Spleen (tissue), 11 donors: Measurements from ENCODE around the gene ZMYND8. TPM values are rescaled to one million over a fixed set of nuclear protein-coding genes. Genes with fewer than 3 reads are reported as not detected.
"Not testable (repeated sequence)": the region's sequence is repeated elsewhere in the genome, so short reads cannot be mapped to it uniquely, and the experiment has no call there.

Experiments used
- DNase-seq: peaks from one replicate; pipeline ENCODE4 v3.0.0-alpha.2; 2020
- H3K27ac ChIP-seq, 8 donors: fragments of 200-600 bp; sonication (generic) in 7 of 8; 1 replicate in 4 of 8; 2 replicates in 4 of 8; pipeline versions ENCODE4 v1.5.0 to v1.8.0; 2016 to 2021; ENCODE audit warnings: inconsistent platforms in 4 of 8, mild to moderate bottlenecking in 4 of 8, moderate library complexity in 1 of 8
- H3K27me3 ChIP-seq, 7 donors: fragments of 200-600 bp; sonication (generic) in 6 of 7; replicated peaks in 1 of 7; 1 replicate in 4 of 7; 2 replicates in 3 of 7; pipeline versions ENCODE4 v1.5.0 to v1.8.0; 2016 to 2021; ENCODE audit warnings: inconsistent platforms in 3 of 7, mild to moderate bottlenecking in 1 of 7
- H3K36me3 ChIP-seq, 6 donors: fragments of 200-600 bp; sonication (generic) in 5 of 6; 1 replicate in 4 of 6; 2 replicates in 2 of 6; pipeline versions ENCODE4 v1.5.0 to v1.8.0; 2016 to 2021; ENCODE audit warnings: inconsistent platforms in 2 of 6
- H3K4me1 ChIP-seq, 6 donors: fragments of 200-600 bp; sonication (generic) in 5 of 6; 1 replicate in 3 of 6; 2 replicates in 3 of 6; pipeline versions ENCODE4 v1.5.0 to v1.8.0; 2016 to 2021; ENCODE audit warnings: inconsistent platforms in 3 of 6
- H3K4me3 ChIP-seq, 8 donors: fragments of 200-600 bp; sonication (generic) in 7 of 8; 1 replicate in 4 of 8; 2 replicates in 4 of 8; pipeline versions ENCODE4 v1.5.0 to v1.8.0; 2016 to 2021; ENCODE audit warnings: inconsistent platforms in 4 of 8, mild to moderate bottlenecking in 4 of 8, moderate library complexity in 2 of 8
- H3K9me3 ChIP-seq, 8 donors: fragments of 200-600 bp; sonication (generic) in 7 of 8; 1 replicate in 4 of 8; 2 replicates in 4 of 8; pipeline versions ENCODE4 v1.5.0 to v1.8.0; 2016 to 2021; ENCODE audit warnings: inconsistent platforms in 4 of 8
- CTCF ChIP-seq, 11 experiments: fragments of 200-600 bp in 7 of 11; fragments of 450-650 bp in 4 of 11; sonication (generic) in 4 of 11; IDR thresholded peaks in 8 of 11; conservative IDR thresholded peaks in 3 of 11; 1 replicate in 7 of 11; 2 replicates in 4 of 11; pipeline versions ENCODE4 v1.4.0 to v1.8.0; 2016 to 2021; ENCODE audit warnings: antibody characterized with exemption in 11 of 11, inconsistent platforms in 4 of 11, mild to moderate bottlenecking in 1 of 11
- POLR2A ChIP-seq, 3 donors: fragments of 450-650 bp; IDR thresholded peaks; one replicate each; pipeline ENCODE4 v1.5.1; 2017; ENCODE audit warnings: antibody characterized with exemption in 3 of 3, mild to moderate bottlenecking in 1 of 3
- POLR2AphosphoS5 ChIP-seq, 3 donors: sonication (generic); formaldehyde crosslinking; IDR thresholded peaks; one replicate each; pipeline ENCODE4 v1.5.1; 2017; ENCODE audit warnings: antibody characterized with exemption in 3 of 3
- WGBS, 5 donors: extraction: QIAGEN DNeasy Blood & Tissue Kit in 3 of 5; methylation state at CpG; one replicate each; pipeline versions ENCODE4 v1.1.5 to v1.1.7; 2013 to 2018; 5-methylcytosine and 5-hydroxymethylcytosine counted together
- intact Hi-C: fragments of 100-400 bp; cut with DNase I; formaldehyde crosslinking; loops from one replicate; pipeline ENCODE4 v1.15.0; 2023; ENCODE audit warnings: low total_unique reads
- polyA plus RNA-seq, 3 donors: library from polyadenylated mRNA; stranded (reverse); fragments of 200-250 nt; gene quantifications; one replicate each; pipeline ENCODE4 v1.2.1, GENCODE V29; 2013
- total RNA-seq, 7 donors: library from RNA; depleted of rRNA in 3 of 7; stranded (reverse); fragments of >200 nt in 3 of 7; fragmentation: NEBNext Ultra II Directional in 4 of 7; extraction: Animal tissue kit (Norgen Biotek cat#: 25700) in 4 of 7; gene quantifications; one replicate each; pipeline versions ENCODE4 v1.1.0 to v1.2.1, GENCODE V29; 2016 to 2021
- donor health status: healthy with polysubstance abuse.
- donor health status: DM: no; HTN: no; CAD: no; lungs with moderate emphysema.
- donor health status: DM: no; HTN: no; CAD: no.
- donor health status: Bipolar disorder and iron deficiency.
- donor health status: healthy.
- donor health status: DM: no; HTN: no; CAD: no.
- donor health status: DM: yes; HTN: yes; CAD: no.

ZMYND8 gene
- total and polyA plus RNA-seq, 10 donors = 12.5 to 64.0 (median 46.8) TPM

- Histone ChIP-seq H3K27me3 (no peaks in the 10 kb centered on the region), H3K9me3 (no peaks in the 10 kb centered on the region), H3K36me3 (peaks cover 0 to 85% (median 44%) of the 10 kb centered on the region in 6 donors), H3K27ac (peak overlapping the region in 4 of 8 donors; percentile 40 to 89 (median 47)), H3K4me1 (peaks cover 0 to 60% (median 20%) of the 10 kb centered on the region in 6 donors), H3K4me3 (no peak overlapping the region)
- no peak for DNase-seq
- WGBS, 5 donors = 77 to 95% (median 92%) methylated on average over 11 of the region's 11 CpGs
- intact Hi-C loops = no loop called here
- TF ChIP-seq CTCF (IDR thresholded peaks at IDR 0.05 in 8 of 11, conservative IDR thresholded peaks at IDR 0.05 in 3 of 11) (no peak), POLR2A (IDR thresholded peaks at IDR 0.05) (no peak), POLR2AphosphoS5 (IDR thresholded peaks at IDR 0.05) (no peak)
Measured at GRCh38 chr20:47309806-47310426, 46.6 kb downstream of the ZMYND8 start.

GRCh38 chr20:47309394-47309793, 47.1 kb downstream of the ZMYND8 start:
- no peak for DNase-seq
- 89 to 99% (median 94%) methylated on average over 10 of the region's 10 CpGs for WGBS, 5 donors
- intact Hi-C loops = no loop called here
- H3K4me1 ChIP-seq = peaks cover 0 to 60% (median 23%) of the 10 kb centered on the region in 6 donors
- H3K27me3 ChIP-seq = no peaks in the 10 kb centered on the region
- no peaks in the 10 kb centered on the region for H3K9me3 ChIP-seq
- H3K27ac ChIP-seq = peak overlapping the region in 2 of 8 donors; percentile 46 to 89
- TF ChIP-seq POLR2A (IDR thresholded peaks at IDR 0.05) (no peak), POLR2AphosphoS5 (IDR thresholded peaks at IDR 0.05) (no peak), CTCF (IDR thresholded peaks at IDR 0.05 in 8 of 11, conservative IDR thresholded peaks at IDR 0.05 in 3 of 11) (no peak)
- no peak overlapping the region for H3K4me3 ChIP-seq
- H3K36me3 ChIP-seq = peaks cover 0 to 85% (median 44%) of the 10 kb centered on the region in 6 donors

DNA sequence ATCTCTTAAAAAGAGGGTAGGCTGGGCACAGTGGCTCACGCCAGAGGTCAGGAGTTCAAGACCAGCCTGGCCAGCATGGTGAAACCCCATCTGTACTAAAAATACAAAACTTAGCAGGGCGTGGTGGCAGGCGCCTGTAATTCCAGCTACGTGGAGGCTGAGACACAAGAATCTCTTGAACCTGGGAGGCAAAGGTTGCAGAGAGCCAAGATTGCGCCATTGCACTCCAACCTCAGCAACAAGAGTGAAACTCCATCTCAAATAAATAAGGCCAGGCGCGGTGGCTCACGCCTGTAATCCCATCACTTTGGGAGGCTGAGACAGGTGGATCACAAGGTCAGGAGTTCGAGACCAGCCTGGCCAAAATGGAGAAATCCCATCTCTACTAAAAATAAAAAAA, 48.9 kb downstream of the ZMYND8 start:
- Histone ChIP-seq H3K36me3 (peaks cover 0 to 97% (median 46%) of the 10 kb centered on the region in 6 donors), H3K27ac (peak overlapping the region in 1 of 8 donors; percentile 89), H3K4me1 (peaks cover 4 to 62% (median 34%) of the 10 kb centered on the region in 6 donors)
- intact Hi-C loops, DNase-seq, H3K27me3 ChIP-seq, H3K9me3 ChIP-seq, H3K4me3 ChIP-seq: not testable (repeated sequence)
- 96 to 99% (median 98%) methylated on average over 9 of the region's 9 CpGs for WGBS, 5 donors

DNA sequence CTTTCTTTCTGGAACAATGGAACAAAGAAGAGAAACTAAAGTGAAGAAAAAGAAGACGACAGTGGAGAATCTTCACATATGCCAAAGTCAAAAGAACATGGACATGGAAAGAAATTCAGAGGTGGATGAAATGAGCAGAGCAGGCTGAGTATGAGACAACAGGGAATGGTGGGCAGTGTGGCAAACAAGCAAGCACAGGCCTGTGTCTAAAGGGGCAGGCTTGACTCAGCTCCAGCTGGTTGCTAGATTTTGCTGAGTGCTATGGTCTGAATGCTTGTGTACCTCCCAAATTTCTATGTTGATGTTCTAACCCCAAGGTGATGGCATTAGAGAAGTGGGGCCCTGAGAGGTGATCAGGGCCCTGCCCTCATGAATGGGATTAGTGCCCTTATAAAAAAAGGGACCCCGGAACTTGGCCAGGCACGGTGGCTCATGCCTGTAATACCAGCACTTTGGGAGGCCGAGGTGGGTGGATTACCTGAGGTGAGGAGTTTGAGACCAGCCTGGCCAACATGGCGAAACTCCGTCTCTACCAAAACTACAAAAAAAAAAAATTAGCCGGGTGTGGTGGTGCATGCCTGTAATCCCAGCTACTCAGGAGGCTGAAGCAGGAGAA, 49.6 kb downstream of the ZMYND8 start:
- TF ChIP-seq POLR2AphosphoS5 (IDR thresholded peaks at IDR 0.05) = no peak
- TF ChIP-seq POLR2A (IDR thresholded peaks at IDR 0.05) = no peak
- TF ChIP-seq CTCF (IDR thresholded peaks at IDR 0.05 in 8 of 11, conservative IDR thresholded peaks at IDR 0.05 in 3 of 11) = no peak
- H3K9me3 ChIP-seq = no peaks in the 10 kb centered on the region
- H3K4me3 ChIP-seq = no peak overlapping the region
- H3K36me3 ChIP-seq = peaks cover 0 to 98% (median 47%) of the 10 kb centered on the region in 6 donors
- no peak for DNase-seq
- 93 to 99% (median 98%) methylated on average over 7 of the region's 7 CpGs for WGBS, 5 donors
- H3K4me1 ChIP-seq = peaks cover 4 to 58% (median 33%) of the 10 kb centered on the region in 6 donors
- intact Hi-C loops = no loop called here
- H3K27ac ChIP-seq = peak overlapping the region in 1 of 8 donors; percentile 89
- H3K27me3 ChIP-seq = no peaks in the 10 kb centered on the region
